H1 (cell line): ENCODE results near the gene SNRNP70. TPM values are rescaled to one million over a fixed set of nuclear protein-coding genes. Genes with fewer than 3 reads are reported as not detected.
A peak's percentile ranks its signal among the peaks of the same experiment; 100 is the strongest.

ENCODE experiments used
- CTCF ChIA-PET: fragments of 300-600 bp; sonication (Branson Sonifier 250); formaldehyde crosslinking; loops from one replicate; lab custom pipeline; 2021; ENCODE audit not compliant: partially characterized antibody; lab: Charles Lee
- POLR2A ChIA-PET: fragments of 300-600 bp; sonication (Branson Sonifier 250); formaldehyde crosslinking; loops from one replicate; lab custom pipeline; 2021; ENCODE audit warnings: inconsistent platforms; ENCODE audit not compliant: partially characterized antibody; lab: Charles Lee
- DNase-seq, 2 experiments: peaks; one replicate each; pipeline versions ENCODE4 v3.0.0 to v3.0.0-alpha.2; 2010 to 2022; ENCODE audit warnings: low spot score in 2 of 2, low read depth in 1 of 2, mixed read lengths in 1 of 2
- FAIRE-seq: peaks from 2 replicates; lab custom pipeline; 2011; peaks lifted over from hg19 to GRCh38; lab: Jason Lieb, UNC
- H2AFZ ChIP-seq: 2 replicates; pipeline ENCODE4 v1.8.1; 2012; ENCODE audit warnings: low read length, inconsistent platforms
- H2AK5ac ChIP-seq: 2 replicates; pipeline ENCODE4 v1.6.1; 2013; ENCODE audit warnings: low read depth, low read length
- H2BK120ac ChIP-seq: replicated peaks from 2 replicates; pipeline ENCODE3; 2013; ENCODE audit warnings: low read depth, low read length, inconsistent platforms
- H2BK12ac ChIP-seq: 2 replicates; pipeline ENCODE4 v1.6.1; 2013; ENCODE audit warnings: low read depth, low read length
- H2BK15ac ChIP-seq: 2 replicates; pipeline ENCODE4 v1.6.1; 2013; ENCODE audit warnings: low read length
- H2BK20ac ChIP-seq: 2 replicates; pipeline ENCODE4 v1.6.1; 2013; ENCODE audit warnings: low read length
- H2BK5ac ChIP-seq: 2 replicates; pipeline ENCODE4 v1.6.1; 2013; ENCODE audit warnings: low read depth, low read length
- H3K14ac ChIP-seq: 2 replicates; pipeline ENCODE4 v1.6.1; 2013; ENCODE audit warnings: inconsistent platforms; ENCODE audit not compliant: insufficient read length
- H3K18ac ChIP-seq: 2 replicates; pipeline ENCODE4 v1.6.1; 2013; ENCODE audit warnings: low read length; ENCODE audit errors: extremely low read depth
- H3K23ac ChIP-seq: 2 replicates; pipeline ENCODE4 v1.6.1; 2013; ENCODE audit warnings: inconsistent platforms; ENCODE audit not compliant: insufficient read length
- H3K23me2 ChIP-seq: 2 replicates; pipeline ENCODE4 v1.6.1; 2013; ENCODE audit warnings: low read depth, low read length
- H3K27ac ChIP-seq: 2 replicates; pipeline ENCODE4 v1.6.1; 2011; ENCODE audit warnings: low read depth, low read length, inconsistent platforms
- H3K27me3 ChIP-seq, 4 experiments: replicated peaks in 1 of 4; 1 replicate in 1 of 4; 2 replicates in 3 of 4; pipeline versions ENCODE4 v1.6.1 to v1.8.1; 2011 to 2013; ENCODE audit warnings: low read length in 3 of 4, mild to moderate bottlenecking in 3 of 4, inconsistent platforms in 2 of 4, mixed read lengths in 2 of 4, moderate library complexity in 1 of 4; ENCODE audit not compliant: control insufficient read depth in 3 of 4, insufficient read depth in 3 of 4; ENCODE audit errors: extremely low read depth in 1 of 4
- H3K36me3 ChIP-seq, 4 experiments: 2 replicates each; pipeline versions ENCODE4 v1.6.1 to v1.8.1; 2011 to 2013; ENCODE audit warnings: mild to moderate bottlenecking in 4 of 4, low read length in 3 of 4, moderate library complexity in 2 of 4, control low read depth in 1 of 4, inconsistent platforms in 1 of 4; ENCODE audit not compliant: insufficient read depth in 4 of 4, control insufficient read depth in 2 of 4
- H3K4ac ChIP-seq: replicated peaks from 2 replicates; pipeline ENCODE3; 2013; ENCODE audit warnings: low read length, low read depth, mixed read lengths, inconsistent platforms; ENCODE audit not compliant: insufficient read length
- H3K4me1 ChIP-seq, 4 experiments: replicated peaks in 1 of 4; 1 replicate in 1 of 4; 2 replicates in 3 of 4; pipeline versions ENCODE4 v1.6.1 to v1.8.1; 2011 to 2013; ENCODE audit warnings: low read length in 3 of 4, inconsistent platforms in 2 of 4, mixed read lengths in 1 of 4; ENCODE audit not compliant: insufficient read depth in 4 of 4, control insufficient read depth in 3 of 4
- H3K4me2 ChIP-seq, 2 experiments: 2 replicates each; pipeline versions ENCODE4 v1.6.1 to v1.8.1; 2011 to 2013; ENCODE audit warnings: low read depth in 2 of 2, low read length in 2 of 2, control low read depth in 1 of 2, inconsistent platforms in 1 of 2, mild to moderate bottlenecking in 1 of 2; ENCODE audit not compliant: insufficient read depth in 1 of 2
- H3K4me3 ChIP-seq, 4 experiments: fragments of 200-600, 300-600 bp in 1 of 4; sonication (generic), shearing (Covaris generic), sonication (Bioruptor Twin) in 1 of 4; 2 replicates each; pipeline versions ENCODE4 v1.5.1 to v1.8.1; 2011 to 2016; ENCODE audit warnings: low read length in 4 of 4, low read depth in 3 of 4, control low read depth in 2 of 4, inconsistent platforms in 2 of 4, mild to moderate bottlenecking in 2 of 4, mixed read lengths in 1 of 4, moderate library complexity in 1 of 4; ENCODE audit not compliant: insufficient read depth in 2 of 4; ENCODE audit errors: extremely low read depth in 1 of 4
- H3K56ac ChIP-seq: replicated peaks from 2 replicates; pipeline ENCODE3; 2013; ENCODE audit warnings: low read depth, mild to moderate bottlenecking, mixed read lengths, low read length, inconsistent platforms; ENCODE audit not compliant: insufficient read length
- H3K79me1 ChIP-seq: 2 replicates; pipeline ENCODE4 v1.6.1; 2013; ENCODE audit warnings: low read depth, low read length, control low read depth
- H3K79me2 ChIP-seq, 2 experiments: 2 replicates each; pipeline versions ENCODE4 v1.6.1 to v1.8.1; 2012 to 2013; ENCODE audit warnings: low read length in 2 of 2, mild to moderate bottlenecking in 2 of 2, inconsistent platforms in 1 of 2; ENCODE audit not compliant: insufficient read depth in 2 of 2, control insufficient read depth in 1 of 2
- H3K9ac ChIP-seq, 4 experiments: replicated peaks in 1 of 4; 1 replicate in 1 of 4; 2 replicates in 3 of 4; pipeline versions ENCODE4 v1.6.1 to v1.8.1; 2011 to 2013; ENCODE audit warnings: low read depth in 3 of 4, low read length in 3 of 4, control low read depth in 2 of 4, mild to moderate bottlenecking in 2 of 4, moderate library complexity in 2 of 4, inconsistent platforms in 1 of 4; ENCODE audit errors: extremely low read depth in 1 of 4
- H3K9me3 ChIP-seq, 2 experiments: 2 replicates each; pipeline versions ENCODE4 v1.6.1 to v1.8.1; 2012 to 2013; ENCODE audit warnings: mild to moderate bottlenecking in 2 of 2, moderate library complexity in 2 of 2, control low read depth in 1 of 2, inconsistent platforms in 1 of 2, low read depth in 1 of 2, low read length in 1 of 2, mixed read lengths in 1 of 2; ENCODE audit not compliant: insufficient read depth in 2 of 2
- H4K20me1 ChIP-seq, 2 experiments: replicated peaks in 1 of 2; 2 replicates each; pipeline versions ENCODE3 to v1.8.1; 2011 to 2013; ENCODE audit warnings: inconsistent platforms in 2 of 2, low read length in 2 of 2, mild to moderate bottlenecking in 1 of 2; ENCODE audit not compliant: insufficient read depth in 2 of 2, control insufficient read depth in 1 of 2
- H4K5ac ChIP-seq: 2 replicates; pipeline ENCODE4 v1.6.1; 2013; ENCODE audit warnings: low read length, low read depth, mixed read lengths, inconsistent platforms; ENCODE audit not compliant: insufficient read length
- H4K8ac ChIP-seq: 2 replicates; pipeline ENCODE4 v1.8.0; 2013; ENCODE audit warnings: mild to moderate bottlenecking, moderate library complexity, low read length, inconsistent platforms; ENCODE audit not compliant: insufficient read depth; ENCODE audit errors: extremely low read depth
- H4K91ac ChIP-seq: replicated peaks from 2 replicates; pipeline ENCODE3; 2013; ENCODE audit warnings: low read length, mixed read lengths, inconsistent platforms; ENCODE audit not compliant: insufficient read length
- BACH1 ChIP-seq: IDR thresholded peaks from 2 replicates; pipeline ENCODE4 v1.6.1; 2012; ENCODE audit warnings: low read length, improper control_type of control experiment
- POLR2A ChIP-seq, 2 experiments: IDR thresholded peaks; 1 replicate in 1 of 2; 2 replicates in 1 of 2; pipeline ENCODE4 v1.6.1; 2011; ENCODE audit warnings: low read depth in 2 of 2, low read length in 2 of 2, mild to moderate bottlenecking in 2 of 2; ENCODE audit errors: control extremely low read depth in 1 of 2
- SIN3A ChIP-seq, 2 experiments: IDR thresholded peaks in 1 of 2; conservative IDR thresholded peaks in 1 of 2; 2 replicates each; pipeline ENCODE4 v1.6.1; 2011 to 2012; ENCODE audit warnings: low read length in 2 of 2, improper control_type of control experiment in 1 of 2, low read depth in 1 of 2, mild to moderate bottlenecking in 1 of 2
- SUZ12 ChIP-seq: fragments of 200-600 bp; sonication (generic); IDR thresholded peaks from 2 replicates; pipeline ENCODE4 v1.6.1; 2012; ENCODE audit warnings: mild to moderate bottlenecking, inconsistent platforms, low read length, moderate library complexity, mixed read lengths
- TAF7 ChIP-seq: optimal IDR thresholded peaks from 2 replicates; pipeline ENCODE3; 2011; ENCODE audit warnings: low read depth, mild to moderate bottlenecking, inconsistent platforms, low read length, moderate library complexity, borderline replicate concordance
- WGBS, 2 experiments: shearing (Covaris generic) in 1 of 2; methylation state at CpG; one replicate each; pipeline versions ENCODE4 v1.1.6 to v1.1.7; 2013 to 2015; ENCODE audit warnings: low lambda C conversion rate in 2 of 2, mixed read lengths in 2 of 2, inconsistent platforms in 1 of 2, low coverage in 1 of 2, missing lambda C conversion rate in 1 of 2; ENCODE audit not compliant: insufficient replicate concordance in 2 of 2, insufficient coverage in 1 of 2, insufficient read length in 1 of 2; ENCODE audit errors: extremely low coverage in 1 of 2, missing lambda C conversion rate in 1 of 2; 5-methylcytosine and 5-hydroxymethylcytosine counted together
- polyA plus RNA-seq, 7 experiments: library from polyadenylated mRNA; depleted of rRNA in 3 of 7; stranded (reverse) in 5 of 7; unstranded in 2 of 7; fragments of >200 nt in 5 of 7; fragments of 200-250 nt in 2 of 7; gene quantifications; 1 replicate in 5 of 7; 2 replicates in 1 of 7; 4 replicates in 1 of 7; pipeline versions ENCODE4 v1.2.1 to v1.2.3, GENCODE V29; 2011 to 2013; ENCODE audit warnings: missing spikeins in 2 of 7, mixed read lengths in 2 of 7
- total RNA-seq: library from RNA; stranded (reverse); fragmentation: NEBNext Ultra II Directional; extraction: Animal tissue kit (Norgen Biotek cat#: 25700); gene quantifications from 2 replicates; pipeline ENCODE4 v1.2.1, GENCODE V29; 2021
- TF ChIP-seq, protein P1 (sequence below), 3 experiments: IDR thresholded peaks; 1 replicate in 2 of 3; 2 replicates in 1 of 3; pipeline versions ENCODE4 v1.5.1 to v1.6.1; 2011; ENCODE audit warnings: low read length in 3 of 3, mild to moderate bottlenecking in 3 of 3, inconsistent platforms in 2 of 3, low read depth in 1 of 3, moderate library complexity in 1 of 3; ENCODE audit not compliant: insufficient read depth in 1 of 3; ENCODE audit errors: control extremely low read depth in 1 of 3

SNRNP70 gene
- total and polyA plus RNA-seq, 2 of the 8 experiments (the other 6 are each of a cell fraction or from before 2014, with no cell fraction given): 231 to 235 TPM

DNA sequence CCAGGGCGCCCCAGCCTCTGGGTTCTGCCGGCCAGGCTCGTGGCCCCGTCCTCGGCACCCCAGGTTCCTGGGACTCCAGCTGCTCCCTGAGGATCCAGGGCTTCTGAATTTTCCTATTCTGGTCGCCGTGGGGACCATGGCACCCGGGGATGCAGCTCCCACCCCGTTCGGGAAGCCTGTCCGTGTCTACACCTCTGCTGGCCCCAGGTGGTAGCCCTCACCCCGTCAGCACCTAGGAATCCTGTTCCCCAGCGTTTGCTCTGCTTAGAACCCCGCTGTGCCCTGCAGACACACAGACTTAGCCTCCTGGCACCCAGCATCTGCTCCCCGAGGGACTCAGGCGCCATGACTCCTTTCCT, 35.1 kb downstream of the SNRNP70 start:
- Histone ChIP-seq H2BK12ac (no peak overlapping the region), H4K5ac (no peak overlapping the region), H3K4me1 (peaks cover 0 to 8% (median 6%) of the 10 kb centered on the region in 4 experiments; a peak in 4 of 7 replicates), H3K56ac (no peak overlapping the region), H3K14ac (no peak overlapping the region), H3K4me2 (peak overlapping the region; percentile 86), H2AFZ (no peak overlapping the region), H3K79me2 (no peaks in the 10 kb centered on the region), H2BK20ac (no peak overlapping the region), H3K23me2 (peaks cover 11% of the 10 kb centered on the region; the same call in 1 of the 2 replicates), H3K4me3 (peak overlapping the region; percentile 8 to 74 (median 50); a peak in 4 of 8 replicates), H2BK120ac (no peak overlapping the region), H4K91ac (no peak overlapping the region), H3K27me3 (peaks cover 8 to 19% (median 17%) of the 10 kb centered on the region in 4 experiments), H3K9me3 (no peaks in the 10 kb centered on the region), H3K27ac (no peak overlapping the region), H3K18ac (no peak overlapping the region; the same call in 1 of the 2 replicates), H3K4ac (no peak overlapping the region), H2BK5ac (no peak overlapping the region), H4K8ac (no peak overlapping the region), H4K20me1 (peaks cover 0 to 9% of the 10 kb centered on the region in 2 experiments), H3K36me3 (no peaks in the 10 kb centered on the region), H3K9ac (no peak overlapping the region), H3K23ac (no peak overlapping the region), H2BK15ac (no peak overlapping the region), H2AK5ac (no peak overlapping the region), H3K79me1 (peaks cover 2% of the 10 kb centered on the region; the same call in 1 of the 2 replicates)
- FAIRE-seq (no peak), DNase-seq (no peak)
- TF ChIP-seq, protein P1, sequence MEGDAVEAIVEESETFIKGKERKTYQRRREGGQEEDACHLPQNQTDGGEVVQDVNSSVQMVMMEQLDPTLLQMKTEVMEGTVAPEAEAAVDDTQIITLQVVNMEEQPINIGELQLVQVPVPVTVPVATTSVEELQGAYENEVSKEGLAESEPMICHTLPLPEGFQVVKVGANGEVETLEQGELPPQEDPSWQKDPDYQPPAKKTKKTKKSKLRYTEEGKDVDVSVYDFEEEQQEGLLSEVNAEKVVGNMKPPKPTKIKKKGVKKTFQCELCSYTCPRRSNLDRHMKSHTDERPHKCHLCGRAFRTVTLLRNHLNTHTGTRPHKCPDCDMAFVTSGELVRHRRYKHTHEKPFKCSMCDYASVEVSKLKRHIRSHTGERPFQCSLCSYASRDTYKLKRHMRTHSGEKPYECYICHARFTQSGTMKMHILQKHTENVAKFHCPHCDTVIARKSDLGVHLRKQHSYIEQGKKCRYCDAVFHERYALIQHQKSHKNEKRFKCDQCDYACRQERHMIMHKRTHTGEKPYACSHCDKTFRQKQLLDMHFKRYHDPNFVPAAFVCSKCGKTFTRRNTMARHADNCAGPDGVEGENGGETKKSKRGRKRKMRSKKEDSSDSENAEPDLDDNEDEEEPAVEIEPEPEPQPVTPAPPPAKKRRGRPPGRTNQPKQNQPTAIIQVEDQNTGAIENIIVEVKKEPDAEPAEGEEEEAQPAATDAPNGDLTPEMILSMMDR (IDR thresholded peaks at IDR 0.05; ENCODE audit: control extremely low read depth in 1 of 3, insufficient read depth in 1 of 3, low read depth in 1 of 3, low read length in 3 of 3): no peak
- TF ChIP-seq TAF7: no peak
- TF ChIP-seq SIN3A (conservative IDR thresholded peaks at IDR 0.05 in 1 of 2, IDR thresholded peaks at IDR 0.05 in 1 of 2; ENCODE audit: low read depth in 1 of 2, low read length in 2 of 2): no peak
- no peak for TF ChIP-seq POLR2A (IDR thresholded peaks at IDR 0.05; ENCODE audit: control extremely low read depth in 1 of 2, low read depth in 2 of 2, low read length in 2 of 2)
- TF ChIP-seq BACH1: no peak
- TF ChIP-seq SUZ12: peak; percentile 33; the same call in 1 of the 2 replicates
- ChIA-PET CTCF (interaction anchor here (0.7 to 3.0 kb wide), 16 partner anchors 9 to 105 kb away, joined by 3 to 11 read pairs (median 4); no protein-coding TSS in a partner anchor), POLR2A (interaction anchor here (0.7 to 2.3 kb wide), 11 partner anchors 9 to 312 kb away, joined by 3 to 24 read pairs (median 4); no protein-coding TSS in a partner anchor)
- 39% methylated on average over 15 of the region's 16 CpGs; no CpG with 5 or more reads in 1 of the 2 experiments for WGBS, 2 experiments
